ENCODE measurements around the gene MAGI1. TPM values are rescaled to one million over a fixed set of nuclear protein-coding genes. Genes with fewer than 3 reads are reported as not detected.

MAGI1 gene
- total RNA-seq, result 10 to 100 TPM; 29.8 to 54.0 (median 44.8) TPM
- 10 to 100 TPM; 10.2 to 12.7 (median 12.4) TPM for polyA plus RNA-seq

GRCh38 chr3:66038726-66039589, at the start of gene MAGI1:
MAGI1 (minus strand) TSS chr3:66038918; CDS start chr3:66038308, 610 bp downstream.
- peak within 1 kb of the TSS; percentile 87 to 96 (median 92) for H3K27ac ChIP-seq
- H3K9me3 ChIP-seq, result no peaks in the 10 kb centered on the region
- TF ChIP-seq POLR2AphosphoS5 (IDR thresholded peaks at IDR 0.05) (peak; percentile 50 to 89 (median 67)), POLR2A (IDR thresholded peaks at IDR 0.05) (peak in 1 of 2 donors; percentile 26), EP300 (IDR thresholded peaks at IDR 0.05) (no peak)
- peak within 1 kb of the TSS; percentile 62 to 83 (median 74) for H3K4me3 ChIP-seq
- H3K4me1 ChIP-seq, result peaks cover 0 to 33% (median 24%) of the 10 kb centered on the region in 4 donors
- DNase-seq, result peak; percentile 96
- WGBS, 2 donors, result 1 to 2% methylated on average over 73 of the region's 73 CpGs
- H3K36me3 ChIP-seq, result no peaks in the 10 kb centered on the region
- H3K27me3 ChIP-seq, result no peaks in the 10 kb centered on the region
- intact Hi-C loops (cut with DNase I), result loop anchor here (5.0 to 10.0 kb wide), 6 partner anchors 87 to 463 kb away; partner anchors contain the start of genes LRIG1 and SLC25A26

GRCh38 chr3:66083784-66084213, 45.1 kb upstream of the MAGI1 start:
- intact Hi-C loops (cut with DNase I), result no loop called here
- no peak overlapping the region for H3K27ac ChIP-seq
- 16 to 46% methylated on average over 3 of the region's 3 CpGs for WGBS, 2 donors
- no peak for DNase-seq
- no peaks in the 10 kb centered on the region for H3K4me1 ChIP-seq
- no peaks in the 10 kb centered on the region for H3K36me3 ChIP-seq
- H3K9me3 ChIP-seq, result no peaks in the 10 kb centered on the region
- no peaks in the 10 kb centered on the region for H3K27me3 ChIP-seq
- no peak overlapping the region for H3K4me3 ChIP-seq
- TF ChIP-seq CTCF (IDR thresholded peaks at IDR 0.05) (no peak), EP300 (IDR thresholded peaks at IDR 0.05) (no peak), POLR2AphosphoS5 (IDR thresholded peaks at IDR 0.05) (no peak), POLR2A (IDR thresholded peaks at IDR 0.05) (no peak)

- TF ChIP-seq POLR2A (IDR thresholded peaks at IDR 0.05), result no peak
- no peak for TF ChIP-seq POLR2AphosphoS5 (IDR thresholded peaks at IDR 0.05)
- Histone ChIP-seq H3K27ac (no peak overlapping the region), H3K9me3 (no peaks in the 10 kb centered on the region), H3K4me1 (no peaks in the 10 kb centered on the region), H3K27me3 (no peaks in the 10 kb centered on the region), H3K4me3 (no peak overlapping the region), H3K36me3 (no peaks in the 10 kb centered on the region)
- DNase-seq, result no peak
- intact Hi-C loops (cut with DNase I), result no loop called here
- WGBS, 2 donors, result 42 to 72% methylated on average over 5 of the region's 5 CpGs
Observed at GRCh38 chr3:66083096-66083678, 44.5 kb upstream of the MAGI1 start.

- DNase-seq, result no peak
- Histone ChIP-seq H3K36me3 (no peaks in the 10 kb centered on the region), H3K4me1 (peaks cover 0 to under 1% (median 0%) of the 10 kb centered on the region in 4 donors), H3K9me3 (no peaks in the 10 kb centered on the region), H3K27ac (no peak overlapping the region), H3K4me3 (no peak overlapping the region), H3K27me3 (no peaks in the 10 kb centered on the region)
- intact Hi-C loops (cut with DNase I), result no loop called here
- TF ChIP-seq CTCF (IDR thresholded peaks at IDR 0.05) (no peak), POLR2AphosphoS5 (IDR thresholded peaks at IDR 0.05) (no peak), POLR2A (IDR thresholded peaks at IDR 0.05) (no peak), EP300 (IDR thresholded peaks at IDR 0.05) (no peak)
Observed at GRCh38 chr3:66082679-66083078, 44.0 kb upstream of the MAGI1 start.

GRCh38 chr3:66080167-66080566, 41.4 kb upstream of the MAGI1 start:
- no peaks in the 10 kb centered on the region for H3K36me3 ChIP-seq
- no peaks in the 10 kb centered on the region for H3K27me3 ChIP-seq
- no peak overlapping the region for H3K4me3 ChIP-seq
- no peak overlapping the region for H3K27ac ChIP-seq
- H3K9me3 ChIP-seq, result no peaks in the 10 kb centered on the region
- peaks cover 0 to 13% (median 9%) of the 10 kb centered on the region in 4 donors for H3K4me1 ChIP-seq
- no peak for DNase-seq
- TF ChIP-seq CTCF (IDR thresholded peaks at IDR 0.05), result no peak
- TF ChIP-seq POLR2AphosphoS5 (IDR thresholded peaks at IDR 0.05), result no peak
- no peak for TF ChIP-seq EP300 (IDR thresholded peaks at IDR 0.05)
- TF ChIP-seq POLR2A (IDR thresholded peaks at IDR 0.05), result no peak
- intact Hi-C loops (cut with DNase I), result no loop called here
- WGBS, 2 donors, result 18 to 67% methylated on average over 3 of the region's 3 CpGs
